ENCODE results near the gene LRAT. TPM values are rescaled to one million over a fixed set of nuclear protein-coding genes. Genes with fewer than 3 reads are reported as not detected.

LRAT gene
- total RNA-seq, 2 experiments from 2014 or later: not detected

GRCh38 chr4:154738426-154738825 is 5.4 kb upstream of the LRAT start:
- POLR2A ChIA-PET: no interaction called here
- Mint-ChIP-seq H3K4me3 (no peak overlapping the region), H3K36me3 (no peaks in the 10 kb centered on the region), H3K4me1 (peaks cover 3% of the 10 kb centered on the region), H3K9me3 (no peaks in the 10 kb centered on the region), H3K27ac (no peak overlapping the region), H3K27me3 (peaks cover 44% of the 10 kb centered on the region)
- ATAC-seq (ENCODE audit: low read depth) (no peak), DNase-seq (no peak)

- Mint-ChIP-seq H3K4me1 (peaks cover 6% of the 10 kb centered on the region), H3K27me3 (peaks cover 48% of the 10 kb centered on the region), H3K4me3 (no peak overlapping the region), H3K9me3 (no peaks in the 10 kb centered on the region), H3K36me3 (no peaks in the 10 kb centered on the region), H3K27ac (no peak overlapping the region)
- POLR2A ChIA-PET: no interaction called here
- ATAC-seq (ENCODE audit: low read depth): no peak
- DNase-seq: no peak
Measured at GRCh38 chr4:154739111-154739510, 4.7 kb upstream of the LRAT start.

- POLR2A ChIA-PET: no interaction called here
- ATAC-seq (ENCODE audit: low read depth) (no peak), DNase-seq (no peak)
- Mint-ChIP-seq H3K4me3 (no peak overlapping the region), H3K4me1 (peaks cover 10% of the 10 kb centered on the region), H3K36me3 (no peaks in the 10 kb centered on the region), H3K27ac (no peak overlapping the region), H3K27me3 (peaks cover 61% of the 10 kb centered on the region), H3K9me3 (no peaks in the 10 kb centered on the region)
Measured at GRCh38 chr4:154740462-154740861, 3.3 kb upstream of the LRAT start.

DNA sequence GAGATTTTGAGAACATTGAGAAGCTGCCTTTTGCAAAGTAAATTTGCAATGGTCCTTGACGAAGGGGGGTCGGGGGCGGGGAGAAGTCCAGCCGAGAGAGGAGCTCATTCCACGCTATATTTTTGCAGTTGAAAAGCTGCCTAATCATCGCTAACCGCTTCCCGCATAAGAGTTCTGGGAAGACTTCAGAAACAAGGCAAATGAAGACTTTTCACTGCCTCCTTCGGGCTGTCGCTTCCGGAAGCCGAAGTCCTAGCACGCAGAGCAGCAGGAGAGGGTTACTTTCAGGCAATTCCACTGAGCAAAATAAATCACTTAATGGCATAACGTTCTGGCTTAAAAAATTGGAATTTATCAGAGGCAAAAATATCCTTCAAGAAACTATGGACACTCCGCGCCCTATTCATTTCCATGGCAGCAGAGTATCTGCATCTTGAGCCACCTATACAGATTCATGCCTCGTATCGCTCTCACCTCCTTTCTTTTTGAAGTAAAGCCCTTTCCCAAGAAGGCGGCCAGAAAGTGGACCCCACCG is 2.6 kb upstream of the LRAT start:
- no peaks in the 10 kb centered on the region for H3K9me3 Mint-ChIP-seq
- POLR2A ChIA-PET: no interaction called here
- H3K27ac Mint-ChIP-seq: no peak overlapping the region
- ATAC-seq (ENCODE audit: low read depth): no peak
- H3K4me1 Mint-ChIP-seq: peaks cover 10% of the 10 kb centered on the region
- no peaks in the 10 kb centered on the region for H3K36me3 Mint-ChIP-seq
- no peak for DNase-seq
- H3K27me3 Mint-ChIP-seq: peaks cover 63% of the 10 kb centered on the region
- no peak overlapping the region for H3K4me3 Mint-ChIP-seq

DNA sequence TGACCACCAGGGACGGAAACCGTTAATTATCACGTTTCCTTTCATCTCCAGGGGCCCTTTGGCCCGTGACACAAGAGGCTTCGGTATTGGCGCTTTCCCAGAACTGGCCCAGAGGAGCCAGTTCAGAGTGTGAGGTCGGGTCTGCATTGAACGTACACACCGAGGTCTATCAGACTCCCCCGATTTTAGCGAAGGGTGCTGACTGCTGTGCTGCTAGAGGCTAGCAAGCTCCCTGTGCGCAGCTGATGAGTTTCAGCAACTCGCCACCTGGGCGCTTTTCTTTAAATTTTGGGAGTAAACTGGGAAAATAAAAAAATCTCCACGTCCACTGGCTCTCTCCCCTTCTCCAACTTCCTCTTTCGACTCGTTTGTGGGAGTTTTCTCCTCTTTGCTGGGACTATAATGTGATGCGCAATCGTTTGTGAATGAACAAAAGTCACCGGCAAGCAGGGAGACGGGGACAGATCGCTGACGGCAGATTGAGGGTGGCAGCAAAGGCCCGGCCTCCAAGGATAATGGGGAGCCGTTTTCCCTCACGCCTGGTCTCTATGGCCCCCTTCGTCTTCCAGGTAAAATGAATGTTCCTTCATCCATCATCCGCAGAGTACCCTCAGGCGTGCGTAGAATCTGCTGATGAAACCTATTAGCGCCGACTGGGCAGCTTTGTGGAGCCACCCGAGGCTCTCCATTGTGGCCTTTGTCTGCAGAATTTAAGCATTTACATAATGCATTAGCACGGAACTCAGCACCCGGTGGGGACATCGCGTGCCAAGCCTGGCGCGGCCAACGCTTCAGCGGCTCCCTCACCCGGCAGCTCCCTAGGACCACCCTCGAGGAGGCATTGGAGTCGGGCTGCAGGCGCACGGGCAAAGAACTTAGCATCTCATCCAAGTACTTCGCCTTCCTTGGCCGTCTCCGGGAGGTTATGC is 1.6 kb upstream of the LRAT start:
- no peaks in the 10 kb centered on the region for H3K9me3 Mint-ChIP-seq
- POLR2A ChIA-PET: no interaction called here
- H3K27ac Mint-ChIP-seq: no peak overlapping the region
- peaks cover 10% of the 10 kb centered on the region for H3K4me1 Mint-ChIP-seq
- H3K36me3 Mint-ChIP-seq: no peaks in the 10 kb centered on the region
- H3K27me3 Mint-ChIP-seq: peaks cover 72% of the 10 kb centered on the region
- peak overlapping the region; percentile 44 for H3K4me3 Mint-ChIP-seq
- DNase-seq (no peak), ATAC-seq (ENCODE audit: low read depth) (no peak)

- Mint-ChIP-seq H3K4me1 (peaks cover 10% of the 10 kb centered on the region), H3K36me3 (no peaks in the 10 kb centered on the region), H3K27me3 (peaks cover 69% of the 10 kb centered on the region), H3K9me3 (no peaks in the 10 kb centered on the region), H3K27ac (no peak overlapping the region), H3K4me3 (peak overlapping the region; percentile 81)
- ATAC-seq (ENCODE audit: low read depth) (no peak), DNase-seq (no peak)
- POLR2A ChIA-PET: no interaction called here
Measured at GRCh38 chr4:154744341-154744926, 634 bp downstream of the LRAT start.

- POLR2A ChIA-PET: no interaction called here
- H3K27me3 Mint-ChIP-seq: peaks cover 3% of the 10 kb centered on the region
- no peak overlapping the region for H3K27ac Mint-ChIP-seq
- H3K36me3 Mint-ChIP-seq: no peaks in the 10 kb centered on the region
- no peak overlapping the region for H3K4me3 Mint-ChIP-seq
- DNase-seq (no peak), ATAC-seq (ENCODE audit: low read depth) (no peak)
- no peaks in the 10 kb centered on the region for H3K4me1 Mint-ChIP-seq
- no peaks in the 10 kb centered on the region for H3K9me3 Mint-ChIP-seq
Measured at GRCh38 chr4:154757713-154758112, 13.9 kb downstream of the LRAT start.

DNA sequence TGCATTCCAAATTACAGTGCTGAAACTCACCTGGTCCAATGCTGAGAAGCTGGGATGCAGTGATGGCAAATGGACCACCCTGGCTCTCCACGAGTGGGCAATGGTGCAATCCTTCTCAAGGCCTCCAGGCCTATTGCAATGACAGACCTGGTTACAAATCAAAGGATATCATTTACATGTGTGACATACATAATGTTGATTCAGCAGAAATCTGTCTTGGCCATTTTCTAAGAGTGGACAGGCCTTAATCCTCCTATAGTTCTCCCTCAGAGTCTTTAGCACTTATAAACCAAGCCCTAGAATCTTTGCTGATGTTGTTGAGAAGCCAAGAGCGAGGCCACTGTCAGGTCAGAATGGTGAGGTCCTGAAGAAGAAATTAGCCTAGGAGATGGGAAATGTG is 17.1 kb downstream of the LRAT start:
- no peak for ATAC-seq (ENCODE audit: low read depth)
- no peaks in the 10 kb centered on the region for H3K9me3 Mint-ChIP-seq
- peaks cover 3% of the 10 kb centered on the region for H3K27me3 Mint-ChIP-seq
- H3K4me3 Mint-ChIP-seq: no peak overlapping the region
- H3K4me1 Mint-ChIP-seq: no peaks in the 10 kb centered on the region
- POLR2A ChIA-PET: no interaction called here
- H3K27ac Mint-ChIP-seq: no peak overlapping the region
- H3K36me3 Mint-ChIP-seq: no peaks in the 10 kb centered on the region
- no peak for DNase-seq

DNA sequence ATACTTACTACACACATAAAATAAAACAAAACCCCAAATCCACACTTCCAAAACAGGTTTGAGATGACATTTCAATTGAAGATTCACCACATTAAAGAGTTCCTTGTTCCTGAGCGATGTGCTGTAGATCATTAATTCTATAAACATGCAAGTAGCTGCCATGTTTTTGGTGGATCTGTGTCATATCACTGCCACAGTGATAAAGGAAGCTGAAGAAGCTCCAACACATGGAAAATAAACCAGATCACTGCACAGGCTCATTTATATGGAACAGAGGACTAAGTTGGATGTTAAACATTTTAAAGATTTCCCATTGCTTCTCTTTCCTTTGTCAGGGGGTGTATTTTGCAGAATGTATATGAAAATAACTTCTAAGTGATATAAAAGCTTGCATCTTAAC is 34.5 kb downstream of the LRAT start:
- peaks cover 8% of the 10 kb centered on the region for H3K27me3 Mint-ChIP-seq
- no peaks in the 10 kb centered on the region for H3K9me3 Mint-ChIP-seq
- DNase-seq: no peak
- no peak overlapping the region for H3K4me3 Mint-ChIP-seq
- no peaks in the 10 kb centered on the region for H3K4me1 Mint-ChIP-seq
- POLR2A ChIA-PET: no interaction called here
- no peaks in the 10 kb centered on the region for H3K36me3 Mint-ChIP-seq
- H3K27ac Mint-ChIP-seq: no peak overlapping the region
- ATAC-seq (ENCODE audit: low read depth): no peak

- H3K4me3 Mint-ChIP-seq: no peak overlapping the region
- no peaks in the 10 kb centered on the region for H3K36me3 Mint-ChIP-seq
- H3K9me3 Mint-ChIP-seq: no peaks in the 10 kb centered on the region
- H3K27ac Mint-ChIP-seq: no peak overlapping the region
- peaks cover 8% of the 10 kb centered on the region for H3K27me3 Mint-ChIP-seq
- POLR2A ChIA-PET: no interaction called here
- DNase-seq (no peak), ATAC-seq (ENCODE audit: low read depth) (no peak)
- no peaks in the 10 kb centered on the region for H3K4me1 Mint-ChIP-seq
Measured at GRCh38 chr4:154779362-154779947, 35.7 kb downstream of the LRAT start.

GRCh38 chr4:154781126-154781982 is 37.6 kb downstream of the LRAT start, which contains the start of gene RBM46:
Gene RBM46, plus strand, starts transcription at chr4:154781272. Its CDS starts 15,481 bp downstream, at chr4:154796753.
- H3K36me3 Mint-ChIP-seq: no peaks in the 10 kb centered on the region
- H3K4me3 Mint-ChIP-seq: no peak within 1 kb of the TSS
- no peaks in the 10 kb centered on the region for H3K4me1 Mint-ChIP-seq
- POLR2A ChIA-PET: no interaction called here
- H3K9me3 Mint-ChIP-seq: no peaks in the 10 kb centered on the region
- ATAC-seq (ENCODE audit: low read depth): no peak
- DNase-seq: no peak
- H3K27me3 Mint-ChIP-seq: peaks cover 8% of the 10 kb centered on the region
- no peak within 1 kb of the TSS for H3K27ac Mint-ChIP-seq

- Mint-ChIP-seq H3K4me1 (no peaks in the 10 kb centered on the region), H3K9me3 (no peaks in the 10 kb centered on the region), H3K36me3 (no peaks in the 10 kb centered on the region), H3K27me3 (peaks cover 8% of the 10 kb centered on the region), H3K4me3 (no peak overlapping the region), H3K27ac (no peak overlapping the region)
- ATAC-seq (ENCODE audit: low read depth): no peak
- POLR2A ChIA-PET: no interaction called here
- DNase-seq: no peak
Measured at GRCh38 chr4:154781983-154782293, 38.1 kb downstream of the LRAT start.
